GM21381 (cell line): Measurements from ENCODE around the gene ORC5.

Experiments used
- ATAC-seq: cut with Tn5 transposase; IDR thresholded peaks from one replicate; pipeline ENCODE4 v1.9.1; 2021; ENCODE audit warnings: mild to moderate bottlenecking, moderate library complexity; ENCODE audit not compliant: unreplicated experiment

ORC5 gene

GRCh38 chr7:104127204-104127603 lies 80.6 kb downstream of the ORC5 start:
- ATAC-seq = no peak

GRCh38 chr7:104126411-104126841 lies 81.4 kb downstream of the ORC5 start:
- ATAC-seq = no peak

GRCh38 chr7:104124893-104125477 lies 82.8 kb downstream of the ORC5 start:
- ATAC-seq = no peak

GRCh38 chr7:104124469-104124868 lies 83.3 kb downstream of the ORC5 start:
- ATAC-seq = no peak

GRCh38 chr7:104123786-104124185 lies 84.0 kb downstream of the ORC5 start:
- ATAC-seq = no peak

- ATAC-seq = no peak
Observed at GRCh38 chr7:104113788-104114187, 94.0 kb downstream of the ORC5 start.

- no peak for ATAC-seq
Observed at GRCh38 chr7:104112623-104113022, 95.2 kb downstream of the ORC5 start.

- ATAC-seq = no peak
Observed at GRCh38 chr7:104111271-104111670, 96.5 kb downstream of the ORC5 start.

- no peak for ATAC-seq
Observed at GRCh38 chr7:104106108-104106905, 101.5 kb downstream of the ORC5 start.

- ATAC-seq = no peak
Observed at GRCh38 chr7:104098890-104099289, 108.9 kb downstream of the ORC5 start.

- ATAC-seq = no peak
Observed at GRCh38 chr7:104096683-104097082, 111.1 kb downstream of the ORC5 start.

GRCh38 chr7:104093127-104093526 lies 114.7 kb downstream of the ORC5 start:
- ATAC-seq = no peak

- no peak for ATAC-seq
Observed at GRCh38 chr7:104091242-104091641, 116.6 kb downstream of the ORC5 start.

- ATAC-seq = no peak
Observed at GRCh38 chr7:104089612-104090011, 118.2 kb downstream of the ORC5 start.

- ATAC-seq = no peak
Observed at GRCh38 chr7:104089061-104089460, 118.8 kb downstream of the ORC5 start.
